Panc1 (cell line): Measurements from ENCODE around the gene TMPRSS13.

Experiments
- CTCF ChIP-seq: fragments of 450-650 bp; IDR thresholded peaks from 2 replicates; pipeline ENCODE4 v1.5.1; 2017; ENCODE audit warnings: mild to moderate bottlenecking
- POLR2AphosphoS5 ChIP-seq: IDR thresholded peaks from 2 replicates; pipeline ENCODE4 v1.6.1; 2012; ENCODE audit warnings: mild to moderate bottlenecking, low read depth, low read length, moderate library complexity
- REST ChIP-seq, 2 experiments: IDR thresholded peaks; 2 replicates each; pipeline ENCODE4 v1.6.1; 2011 to 2012; ENCODE audit warnings: low read depth in 2 of 2, control low read depth in 1 of 2, low read length in 1 of 2, mild to moderate bottlenecking in 1 of 2, moderate library complexity in 1 of 2; ENCODE audit not compliant: insufficient read depth in 1 of 2
- SIN3A ChIP-seq: IDR thresholded peaks from 2 replicates; pipeline ENCODE4 v1.6.1; 2012; ENCODE audit warnings: low read depth, mild to moderate bottlenecking, low read length, moderate library complexity, borderline replicate concordance; ENCODE audit not compliant: insufficient read depth
- TCF7L2 ChIP-seq: IDR thresholded peaks from 2 replicates; pipeline ENCODE4 v1.6.1; 2011; ENCODE audit warnings: mild to moderate bottlenecking, low read depth, low read length, inconsistent platforms

GRCh38 chr11:117941163-117941707, 12.0 kb upstream of the TMPRSS13 start:
- no peak for TF ChIP-seq CTCF
- TF ChIP-seq REST (IDR thresholded peaks at IDR 0.05; ENCODE audit: insufficient read depth in 1 of 2, low read depth in 2 of 2, low read length in 1 of 2), result no peak
- TF ChIP-seq POLR2AphosphoS5, result no peak
- no peak for TF ChIP-seq SIN3A
- no peak for TF ChIP-seq TCF7L2
